ENCODE measurements around the gene GALNT11. TPM values are rescaled to one million over a fixed set of nuclear protein-coding genes. Genes with fewer than 3 reads are reported as not detected.

Gene GALNT11
- total and polyA plus RNA-seq, 9 of the 15 experiments (the other 6 are each of a cell fraction or from before 2014, with no cell fraction given) = 8.2 to 59.5 (median 36.5) TPM

DNA sequence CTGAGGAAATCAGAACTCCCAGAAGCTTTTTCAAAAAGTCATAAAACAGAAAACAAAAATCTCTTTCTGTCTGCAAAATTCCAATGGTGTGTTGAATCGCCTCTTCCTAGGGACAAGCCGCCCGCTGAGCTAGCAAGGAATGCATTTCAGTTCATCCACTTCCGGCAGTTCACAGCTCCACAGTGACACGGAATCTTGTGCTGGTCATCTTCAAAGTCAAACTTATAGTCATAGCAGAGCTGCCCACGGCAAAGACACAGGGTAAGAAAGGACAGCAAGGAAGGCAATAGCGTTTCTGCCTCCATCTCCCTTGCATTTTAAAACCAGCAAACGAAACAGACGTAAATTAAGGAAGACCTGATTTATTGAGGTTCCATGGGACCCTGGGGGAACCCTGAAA lies 111.2 kb downstream of the GALNT11 start:
- intact Hi-C loops (cut with micrococcal nuclease) (no loop called here), in situ Hi-C loops (cut with MboI) (no loop called here)
- Histone ChIP-seq H3K9ac (ENCODE audit: insufficient read depth in 1 of 2, low read depth in 2 of 2, low read length in 2 of 2) (no peak overlapping the region), H2AFZ (ENCODE audit: low read depth, low read length) (no peak overlapping the region), H3K79me2 (ENCODE audit: control insufficient read depth, insufficient read depth, low read length) (no peaks in the 10 kb centered on the region), H4K20me1 (replicated peaks; ENCODE audit: control insufficient read depth, insufficient read depth, low read length) (no peaks in the 10 kb centered on the region), H3K36me3 (ENCODE audit: control insufficient read depth, insufficient read depth, low read length) (peaks cover 87% of the 10 kb centered on the region), H3K4me1 (replicated peaks in 1 of 2; ENCODE audit: control insufficient read depth in 2 of 2, insufficient read depth in 2 of 2, low read length in 2 of 2) (no peaks in the 10 kb centered on the region), H3K4me3 (no peak overlapping the region), H3K9me3 (replicated peaks; ENCODE audit: control insufficient read depth, insufficient read depth, low read depth, low read length) (no peaks in the 10 kb centered on the region), H3K4me2 (ENCODE audit: insufficient read depth, low read length) (no peak overlapping the region), H3K27me3 (ENCODE audit: control insufficient read depth in 2 of 2, insufficient read depth in 2 of 2, low read length in 2 of 2) (no peaks in the 10 kb centered on the region), H3K9me1 (ENCODE audit: control insufficient read depth, insufficient read depth, low read length) (no peaks in the 10 kb centered on the region), H3K27ac (ENCODE audit: extremely low read depth, low read depth, low read length) (no peak overlapping the region)
- WGBS (ENCODE audit: insufficient coverage, low coverage, missing lambda C conversion rate) = 89% methylated on average over 9 of the region's 9 CpGs
- ATAC-seq (no peak), DNase-seq (ENCODE audit: extremely low read depth in 1 of 4, low spot score in 3 of 4) (no peak), FAIRE-seq (no peak)
- CTCF ChIA-PET (ENCODE audit: low intra/inter-chr PET ratio) = no interaction called here
- no TSS peak for BruUV-seq (replicated peaks)
- POLR2A ChIA-PET = interaction anchor here (0.6 to 3.0 kb wide), 5 partner anchors 10 to 61 kb away, joined by 3 to 7 read pairs (median 4); no protein-coding TSS in a partner anchor
- TF ChIP-seq, protein P1, sequence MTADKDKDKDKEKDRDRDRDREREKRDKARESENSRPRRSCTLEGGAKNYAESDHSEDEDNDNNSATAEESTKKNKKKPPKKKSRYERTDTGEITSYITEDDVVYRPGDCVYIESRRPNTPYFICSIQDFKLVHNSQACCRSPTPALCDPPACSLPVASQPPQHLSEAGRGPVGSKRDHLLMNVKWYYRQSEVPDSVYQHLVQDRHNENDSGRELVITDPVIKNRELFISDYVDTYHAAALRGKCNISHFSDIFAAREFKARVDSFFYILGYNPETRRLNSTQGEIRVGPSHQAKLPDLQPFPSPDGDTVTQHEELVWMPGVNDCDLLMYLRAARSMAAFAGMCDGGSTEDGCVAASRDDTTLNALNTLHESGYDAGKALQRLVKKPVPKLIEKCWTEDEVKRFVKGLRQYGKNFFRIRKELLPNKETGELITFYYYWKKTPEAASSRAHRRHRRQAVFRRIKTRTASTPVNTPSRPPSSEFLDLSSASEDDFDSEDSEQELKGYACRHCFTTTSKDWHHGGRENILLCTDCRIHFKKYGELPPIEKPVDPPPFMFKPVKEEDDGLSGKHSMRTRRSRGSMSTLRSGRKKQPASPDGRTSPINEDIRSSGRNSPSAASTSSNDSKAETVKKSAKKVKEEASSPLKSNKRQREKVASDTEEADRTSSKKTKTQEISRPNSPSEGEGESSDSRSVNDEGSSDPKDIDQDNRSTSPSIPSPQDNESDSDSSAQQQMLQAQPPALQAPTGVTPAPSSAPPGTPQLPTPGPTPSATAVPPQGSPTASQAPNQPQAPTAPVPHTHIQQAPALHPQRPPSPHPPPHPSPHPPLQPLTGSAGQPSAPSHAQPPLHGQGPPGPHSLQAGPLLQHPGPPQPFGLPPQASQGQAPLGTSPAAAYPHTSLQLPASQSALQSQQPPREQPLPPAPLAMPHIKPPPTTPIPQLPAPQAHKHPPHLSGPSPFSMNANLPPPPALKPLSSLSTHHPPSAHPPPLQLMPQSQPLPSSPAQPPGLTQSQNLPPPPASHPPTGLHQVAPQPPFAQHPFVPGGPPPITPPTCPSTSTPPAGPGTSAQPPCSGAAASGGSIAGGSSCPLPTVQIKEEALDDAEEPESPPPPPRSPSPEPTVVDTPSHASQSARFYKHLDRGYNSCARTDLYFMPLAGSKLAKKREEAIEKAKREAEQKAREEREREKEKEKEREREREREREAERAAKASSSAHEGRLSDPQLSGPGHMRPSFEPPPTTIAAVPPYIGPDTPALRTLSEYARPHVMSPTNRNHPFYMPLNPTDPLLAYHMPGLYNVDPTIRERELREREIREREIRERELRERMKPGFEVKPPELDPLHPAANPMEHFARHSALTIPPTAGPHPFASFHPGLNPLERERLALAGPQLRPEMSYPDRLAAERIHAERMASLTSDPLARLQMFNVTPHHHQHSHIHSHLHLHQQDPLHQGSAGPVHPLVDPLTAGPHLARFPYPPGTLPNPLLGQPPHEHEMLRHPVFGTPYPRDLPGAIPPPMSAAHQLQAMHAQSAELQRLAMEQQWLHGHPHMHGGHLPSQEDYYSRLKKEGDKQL (CRISPR knock-in tag; IDR thresholded peaks at IDR 0.05; ENCODE audit: borderline replicate concordance) = no peak
- no peak for TF ChIP-seq ZNF165 (CRISPR knock-in tag; IDR thresholded peaks at IDR 0.05; ENCODE audit: borderline replicate concordance)
- TF ChIP-seq, protein P2, sequence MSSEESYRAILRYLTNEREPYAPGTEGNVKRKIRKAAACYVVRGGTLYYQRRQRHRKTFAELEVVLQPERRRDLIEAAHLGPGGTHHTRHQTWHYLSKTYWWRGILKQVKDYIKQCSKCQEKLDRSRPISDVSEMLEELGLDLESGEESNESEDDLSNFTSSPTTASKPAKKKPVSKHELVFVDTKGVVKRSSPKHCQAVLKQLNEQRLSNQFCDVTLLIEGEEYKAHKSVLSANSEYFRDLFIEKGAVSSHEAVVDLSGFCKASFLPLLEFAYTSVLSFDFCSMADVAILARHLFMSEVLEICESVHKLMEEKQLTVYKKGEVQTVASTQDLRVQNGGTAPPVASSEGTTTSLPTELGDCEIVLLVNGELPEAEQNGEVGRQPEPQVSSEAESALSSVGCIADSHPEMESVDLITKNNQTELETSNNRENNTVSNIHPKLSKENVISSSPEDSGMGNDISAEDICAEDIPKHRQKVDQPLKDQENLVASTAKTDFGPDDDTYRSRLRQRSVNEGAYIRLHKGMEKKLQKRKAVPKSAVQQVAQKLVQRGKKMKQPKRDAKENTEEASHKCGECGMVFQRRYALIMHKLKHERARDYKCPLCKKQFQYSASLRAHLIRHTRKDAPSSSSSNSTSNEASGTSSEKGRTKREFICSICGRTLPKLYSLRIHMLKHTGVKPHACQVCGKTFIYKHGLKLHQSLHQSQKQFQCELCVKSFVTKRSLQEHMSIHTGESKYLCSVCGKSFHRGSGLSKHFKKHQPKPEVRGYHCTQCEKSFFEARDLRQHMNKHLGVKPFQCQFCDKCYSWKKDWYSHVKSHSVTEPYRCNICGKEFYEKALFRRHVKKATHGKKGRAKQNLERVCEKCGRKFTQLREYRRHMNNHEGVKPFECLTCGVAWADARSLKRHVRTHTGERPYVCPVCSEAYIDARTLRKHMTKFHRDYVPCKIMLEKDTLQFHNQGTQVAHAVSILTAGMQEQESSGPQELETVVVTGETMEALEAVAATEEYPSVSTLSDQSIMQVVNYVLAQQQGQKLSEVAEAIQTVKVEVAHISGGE (CRISPR knock-in tag; IDR thresholded peaks at IDR 0.05) = no peak
- TF ChIP-seq, protein P3, sequence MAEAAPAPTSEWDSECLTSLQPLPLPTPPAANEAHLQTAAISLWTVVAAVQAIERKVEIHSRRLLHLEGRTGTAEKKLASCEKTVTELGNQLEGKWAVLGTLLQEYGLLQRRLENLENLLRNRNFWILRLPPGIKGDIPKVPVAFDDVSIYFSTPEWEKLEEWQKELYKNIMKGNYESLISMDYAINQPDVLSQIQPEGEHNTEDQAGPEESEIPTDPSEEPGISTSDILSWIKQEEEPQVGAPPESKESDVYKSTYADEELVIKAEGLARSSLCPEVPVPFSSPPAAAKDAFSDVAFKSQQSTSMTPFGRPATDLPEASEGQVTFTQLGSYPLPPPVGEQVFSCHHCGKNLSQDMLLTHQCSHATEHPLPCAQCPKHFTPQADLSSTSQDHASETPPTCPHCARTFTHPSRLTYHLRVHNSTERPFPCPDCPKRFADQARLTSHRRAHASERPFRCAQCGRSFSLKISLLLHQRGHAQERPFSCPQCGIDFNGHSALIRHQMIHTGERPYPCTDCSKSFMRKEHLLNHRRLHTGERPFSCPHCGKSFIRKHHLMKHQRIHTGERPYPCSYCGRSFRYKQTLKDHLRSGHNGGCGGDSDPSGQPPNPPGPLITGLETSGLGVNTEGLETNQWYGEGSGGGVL (CRISPR knock-in tag; IDR thresholded peaks at IDR 0.05) = no peak
- no peak for TF ChIP-seq NFIC (IDR thresholded peaks at IDR 0.05)
- TF ChIP-seq HDAC3 (IDR thresholded peaks at IDR 0.05; ENCODE audit: borderline replicate concordance, partially characterized antibody) = no peak
- no peak for TF ChIP-seq FOXA1 (IDR thresholded peaks at IDR 0.05; ENCODE audit: borderline replicate concordance)
- TF ChIP-seq, protein P4, sequence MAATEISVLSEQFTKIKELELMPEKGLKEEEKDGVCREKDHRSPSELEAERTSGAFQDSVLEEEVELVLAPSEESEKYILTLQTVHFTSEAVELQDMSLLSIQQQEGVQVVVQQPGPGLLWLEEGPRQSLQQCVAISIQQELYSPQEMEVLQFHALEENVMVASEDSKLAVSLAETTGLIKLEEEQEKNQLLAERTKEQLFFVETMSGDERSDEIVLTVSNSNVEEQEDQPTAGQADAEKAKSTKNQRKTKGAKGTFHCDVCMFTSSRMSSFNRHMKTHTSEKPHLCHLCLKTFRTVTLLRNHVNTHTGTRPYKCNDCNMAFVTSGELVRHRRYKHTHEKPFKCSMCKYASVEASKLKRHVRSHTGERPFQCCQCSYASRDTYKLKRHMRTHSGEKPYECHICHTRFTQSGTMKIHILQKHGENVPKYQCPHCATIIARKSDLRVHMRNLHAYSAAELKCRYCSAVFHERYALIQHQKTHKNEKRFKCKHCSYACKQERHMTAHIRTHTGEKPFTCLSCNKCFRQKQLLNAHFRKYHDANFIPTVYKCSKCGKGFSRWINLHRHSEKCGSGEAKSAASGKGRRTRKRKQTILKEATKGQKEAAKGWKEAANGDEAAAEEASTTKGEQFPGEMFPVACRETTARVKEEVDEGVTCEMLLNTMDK (IDR thresholded peaks at IDR 0.05; ENCODE audit: borderline replicate concordance, insufficient read depth, low read depth, low read length, poor library complexity, severe bottlenecking) = no peak
